Fibroblast of the aortic adventitia (primary cell): ENCODE results near the gene TREML2. TPM values are rescaled to one million over a fixed set of nuclear protein-coding genes. Genes with fewer than 3 reads are reported as not detected.

ENCODE experiments used
- DNase-seq: peaks from one replicate; pipeline ENCODE4 v3.0.0-alpha.2; 2010; ENCODE audit warnings: low read depth
- H3K4me3 ChIP-seq: 2 replicates; pipeline ENCODE4 v1.5.1; 2011; ENCODE audit warnings: low read depth, mild to moderate bottlenecking, control low read depth, low read length, moderate library complexity
- CTCF ChIP-seq: IDR thresholded peaks from 2 replicates; pipeline ENCODE4 v1.5.1; 2011; ENCODE audit warnings: mild to moderate bottlenecking, low read length, control low read depth, inconsistent platforms; ENCODE audit not compliant: insufficient read depth
- total RNA-seq: library from RNA; depleted of rRNA; stranded (reverse); fragments of >200 nt; gene quantifications from 2 replicates; pipeline ENCODE4 v1.2.3, GENCODE V29; 2012; ENCODE audit warnings: low replicate concordance

TREML2 gene
- total RNA-seq, 1 donor, result not detected

DNA sequence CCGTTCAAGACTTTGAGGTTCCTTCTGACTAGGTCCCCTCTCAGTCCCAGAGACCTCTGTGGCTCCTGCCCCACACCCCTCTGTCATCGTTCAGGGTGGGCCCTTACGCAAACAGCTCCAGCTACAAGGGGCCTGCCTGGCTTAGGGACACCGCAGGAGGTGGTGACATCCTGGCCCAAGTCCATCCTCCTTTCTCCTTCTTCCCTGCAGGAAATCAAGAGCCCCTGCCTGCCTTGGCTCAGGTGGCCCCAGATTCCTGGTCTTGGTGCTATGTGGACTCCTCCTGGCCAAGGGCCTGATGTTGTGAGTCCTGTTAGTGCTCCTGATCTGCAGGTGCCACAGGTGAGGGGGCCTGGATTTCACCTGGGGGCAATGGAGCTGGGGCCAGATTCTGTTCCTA is 35.3 kb upstream of the TREML2 start:
- no peak for DNase-seq
- no peak for TF ChIP-seq CTCF
- no peak overlapping the region for H3K4me3 ChIP-seq

DNA sequence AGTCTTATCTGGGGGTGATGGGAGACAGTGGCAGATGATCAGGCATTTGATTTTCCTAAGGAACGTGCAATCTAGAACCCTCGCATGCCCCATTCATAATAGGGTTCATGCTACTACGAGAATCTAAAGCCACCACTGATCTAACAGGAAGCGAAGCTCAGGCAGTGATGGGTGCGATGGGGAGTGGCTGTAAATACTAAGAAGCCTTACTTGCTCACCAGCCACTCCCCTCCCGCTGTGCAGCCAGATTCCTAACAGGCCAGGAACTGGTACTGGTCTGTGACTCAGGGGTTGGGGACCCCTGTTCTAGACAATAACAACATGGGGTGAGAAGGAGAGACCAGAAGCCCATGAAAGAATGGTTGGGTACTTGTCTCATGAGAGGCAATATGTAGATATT is 31.7 kb upstream of the TREML2 start:
- TF ChIP-seq CTCF, result no peak
- DNase-seq, result no peak
- H3K4me3 ChIP-seq, result no peak overlapping the region

GRCh38 chr6:41231246-41231645 is 30.3 kb upstream of the TREML2 start:
- DNase-seq, result no peak
- H3K4me3 ChIP-seq, result no peak overlapping the region
- no peak for TF ChIP-seq CTCF

DNA sequence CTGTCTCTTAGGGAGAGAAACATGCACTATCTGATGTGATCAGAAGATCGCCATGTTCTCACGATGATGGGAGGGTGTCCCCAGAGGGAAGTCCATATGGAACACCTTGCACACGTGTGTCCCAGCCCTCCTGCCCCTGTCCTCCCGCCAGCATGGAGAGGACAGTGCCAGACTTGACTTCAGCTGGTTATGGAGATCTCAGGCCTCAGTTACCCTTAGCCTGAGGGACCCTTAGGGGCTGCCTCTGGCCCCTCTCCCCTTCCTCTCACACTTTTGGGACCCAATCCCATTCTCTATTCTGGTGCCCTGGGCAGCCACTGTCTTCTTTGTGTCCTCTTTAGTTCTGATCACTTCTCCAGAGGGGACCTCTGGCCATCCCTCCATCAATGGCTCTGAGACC is 28.8 kb upstream of the TREML2 start:
- TF ChIP-seq CTCF, result no peak
- no peak for DNase-seq
- no peak overlapping the region for H3K4me3 ChIP-seq

- TF ChIP-seq CTCF, result no peak
- H3K4me3 ChIP-seq, result no peak overlapping the region
- DNase-seq, result peak; percentile 14
These were observed 27.7 kb upstream of the TREML2 start for GRCh38 chr6:41228616-41229015.

DNA sequence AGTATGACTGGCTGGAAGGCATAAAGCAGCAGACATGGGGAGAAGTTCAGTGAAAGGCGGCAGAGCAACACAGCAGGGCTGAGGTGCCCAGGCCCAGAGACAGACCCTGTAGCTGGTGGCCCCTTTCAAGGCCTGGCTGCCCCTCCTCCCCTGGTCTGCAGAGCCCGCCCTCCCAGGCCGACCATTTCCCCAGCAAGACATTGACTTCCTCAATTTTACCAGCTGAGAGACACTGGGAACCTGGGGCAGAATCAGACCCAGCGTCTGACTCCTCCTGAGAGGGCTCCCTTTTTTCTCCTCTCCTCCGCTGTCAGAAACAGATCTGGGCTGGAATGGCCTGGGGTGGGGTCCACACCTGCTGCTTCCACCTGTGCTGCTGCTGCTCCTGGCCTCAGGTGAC is 27.1 kb upstream of the TREML2 start, which contains the start of gene TREML4:
TSS of gene TREML4 (plus strand) at position 254 of the 400 bp plus-strand sequence. CDS start at position 333, 79 bp downstream.
- DNase-seq, result no peak

More for the DNA sequence above, 27.1 kb upstream of the TREML2 start, which contains the start of gene TREML4:
- no peak for TF ChIP-seq CTCF
- no peak within 1 kb of the TSS for H3K4me3 ChIP-seq
